Fibroblast of skin of right biceps (primary cell): Measurements from ENCODE around the gene SQSTM1.
"Not testable (repeated sequence)": the region's sequence is repeated elsewhere in the genome, so short reads cannot be mapped to it uniquely, and the experiment has no call there.

Source experiments
- DNase-seq: peaks from one replicate; pipeline ENCODE4 v3.0.0-alpha.2; 2013

The SQSTM1 gene

GRCh38 chr5:179858586-179859427, 38.1 kb downstream of the SQSTM1 start, which contains the start of gene MRNIP:
MRNIP (minus strand) TSS chr5:179858817; CDS start chr5:179858796, 21 bp downstream.
- peak; percentile 92 for DNase-seq

- no peak for DNase-seq
These were observed 39.6 kb downstream of the SQSTM1 start for GRCh38 chr5:179860301-179860700.

- no peak for DNase-seq
These were observed 41.6 kb downstream of the SQSTM1 start for GRCh38 chr5:179862296-179862695.

- DNase-seq, result no peak
These were observed 42.2 kb downstream of the SQSTM1 start for GRCh38 chr5:179862891-179863290.

GRCh38 chr5:179863449-179864085, 42.9 kb downstream of the SQSTM1 start:
- DNase-seq, result no peak

- no peak for DNase-seq
These were observed 44.0 kb downstream of the SQSTM1 start for GRCh38 chr5:179864686-179865085.

- DNase-seq, result no peak
These were observed 45.0 kb downstream of the SQSTM1 start for GRCh38 chr5:179865491-179866240.

GRCh38 chr5:179866241-179867078, 45.8 kb downstream of the SQSTM1 start:
- DNase-seq, result no peak

GRCh38 chr5:179867079-179867465, 46.4 kb downstream of the SQSTM1 start:
- DNase-seq, result no peak

- no peak for DNase-seq
These were observed 46.8 kb downstream of the SQSTM1 start for GRCh38 chr5:179867476-179867875.

GRCh38 chr5:179868541-179868940, 47.8 kb downstream of the SQSTM1 start:
- DNase-seq, result no peak

- no peak for DNase-seq
These were observed 48.4 kb downstream of the SQSTM1 start for GRCh38 chr5:179869101-179869500.

- DNase-seq, result no peak
These were observed 49.1 kb downstream of the SQSTM1 start for GRCh38 chr5:179869641-179870402.

GRCh38 chr5:179870403-179870903, 49.7 kb downstream of the SQSTM1 start:
- peak; percentile 28 for DNase-seq

- DNase-seq, result no peak
These were observed 50.2 kb downstream of the SQSTM1 start for GRCh38 chr5:179870952-179871351.

- not testable (repeated sequence) for DNase-seq
These were observed 50.8 kb downstream of the SQSTM1 start for GRCh38 chr5:179871533-179871932.

GRCh38 chr5:179872055-179872827, 51.5 kb downstream of the SQSTM1 start:
- DNase-seq, result no peak

- no peak for DNase-seq
These were observed 52.3 kb downstream of the SQSTM1 start for GRCh38 chr5:179872828-179873575.

GRCh38 chr5:179873588-179874110, 52.9 kb downstream of the SQSTM1 start:
- no peak for DNase-seq

- DNase-seq, result no peak
These were observed 53.4 kb downstream of the SQSTM1 start for GRCh38 chr5:179874136-179874535.
